IMR-90 (cell line): ENCODE data around the gene BSPRY. TPM values are rescaled to one million over a fixed set of nuclear protein-coding genes. Genes with fewer than 3 reads are reported as not detected.

Experiments
- ATAC-seq: fragments of 200-7000 bp; cut with Tn5 transposase; 2 replicates; pipeline ENCODE4 v1.9.1; 2020; ENCODE audit warnings: low read depth, mild to moderate bottlenecking, moderate library complexity
- BruUV-seq: library from RNA; stranded (reverse); fragments of 400-500 nt; replicated peaks from 2 replicates; lab custom pipeline; 2021; lab: Mats Ljungman, UMichigan
- CTCF ChIA-PET: fragments of 300-600 bp; formaldehyde crosslinking; extraction: SDS; loops from one replicate; lab custom pipeline; 2021; ENCODE audit warnings: antibody characterized with exemption; lab: Yijun Ruan, JAX
- POLR2A ChIA-PET: fragments of 300-600 bp; sonication (Branson Sonifier 250); formaldehyde crosslinking; loops from one replicate; lab custom pipeline; 2022; ENCODE audit warnings: antibody characterized with exemption; ENCODE audit not compliant: unreplicated experiment; lab: Charles Lee
- DNase-seq: peaks from one replicate; pipeline ENCODE4 v3.0.0; 2013
- H2AFZ ChIP-seq: replicated peaks from 2 replicates; pipeline ENCODE3; 2013; ENCODE audit warnings: low read length, mild to moderate bottlenecking; ENCODE audit not compliant: poor library complexity
- H2AK5ac ChIP-seq: 2 replicates; pipeline ENCODE4 v1.6.1; 2013; ENCODE audit warnings: low read depth, low read length, inconsistent platforms
- H2AK9ac ChIP-seq: replicated peaks from 2 replicates; pipeline ENCODE3; 2013; ENCODE audit warnings: mild to moderate bottlenecking, low read depth, low read length, moderate library complexity; ENCODE audit not compliant: poor library complexity
- H2BK120ac ChIP-seq: 2 replicates; pipeline ENCODE4 v1.6.1; 2013; ENCODE audit warnings: low read depth, low read length, inconsistent platforms
- H2BK15ac ChIP-seq: 3 replicates; pipeline ENCODE4 v1.6.1; 2013; ENCODE audit warnings: low read depth, low read length, inconsistent platforms
- H2BK20ac ChIP-seq: 2 replicates; pipeline ENCODE4 v1.6.1; 2013; ENCODE audit warnings: low read depth, mild to moderate bottlenecking, inconsistent platforms, low read length, moderate library complexity
- H2BK5ac ChIP-seq: 2 replicates; pipeline ENCODE4 v1.6.1; 2013; ENCODE audit warnings: mild to moderate bottlenecking, low read depth, low read length, inconsistent platforms; ENCODE audit not compliant: poor library complexity, severe bottlenecking
- H3K14ac ChIP-seq: replicated peaks from 2 replicates; pipeline ENCODE4 v1.6.1; 2013; ENCODE audit warnings: low read depth, low read length, inconsistent platforms
- H3K18ac ChIP-seq: 2 replicates; pipeline ENCODE4 v1.6.1; 2013; ENCODE audit warnings: low read depth, low read length, control low read depth
- H3K23ac ChIP-seq: 2 replicates; pipeline ENCODE4 v1.6.1; 2013; ENCODE audit warnings: low read depth, low read length, inconsistent platforms
- H3K27ac ChIP-seq: 2 replicates; pipeline ENCODE4 v1.5.1; 2013; ENCODE audit warnings: mild to moderate bottlenecking, control low read depth, low read length; ENCODE audit not compliant: insufficient read depth
- H3K27me3 ChIP-seq: 2 replicates; pipeline ENCODE4 v1.6.1; 2013; ENCODE audit warnings: low read length; ENCODE audit not compliant: control insufficient read depth, insufficient read depth
- H3K36me3 ChIP-seq: 2 replicates; pipeline ENCODE4 v1.6.1; 2013; ENCODE audit warnings: low read length, mixed read lengths; ENCODE audit not compliant: control insufficient read depth, insufficient read depth
- H3K4ac ChIP-seq: 2 replicates; pipeline ENCODE4 v1.6.1; 2013; ENCODE audit warnings: low read depth, low read length, inconsistent platforms
- H3K4me1 ChIP-seq: 2 replicates; pipeline ENCODE4 v1.6.1; 2013; ENCODE audit warnings: low read length, mixed read lengths; ENCODE audit not compliant: control insufficient read depth, insufficient read depth
- H3K4me2 ChIP-seq: 2 replicates; pipeline ENCODE4 v1.6.1; 2013; ENCODE audit warnings: low read depth, mild to moderate bottlenecking, control low read depth, low read length, moderate library complexity
- H3K4me3 ChIP-seq: 2 replicates; pipeline ENCODE4 v1.5.1; 2013; ENCODE audit warnings: low read depth, mild to moderate bottlenecking, control low read depth, low read length, moderate library complexity; ENCODE audit not compliant: insufficient read depth
- H3K56ac ChIP-seq: 2 replicates; pipeline ENCODE4 v1.6.1; 2013; ENCODE audit warnings: low read length, inconsistent platforms; ENCODE audit not compliant: insufficient read depth; ENCODE audit errors: extremely low read depth
- H3K79me1 ChIP-seq, 2 experiments: 2 replicates each; pipeline ENCODE4 v1.6.1; 2013; ENCODE audit warnings: low read length in 2 of 2, inconsistent platforms in 1 of 2, low read depth in 1 of 2
- H3K9ac ChIP-seq: 2 replicates; pipeline ENCODE4 v1.6.1; 2013; ENCODE audit warnings: low read depth, low read length, control low read depth
- H3K9me1 ChIP-seq: 2 replicates; pipeline ENCODE4 v1.6.1; 2013; ENCODE audit warnings: low read length, inconsistent platforms; ENCODE audit not compliant: insufficient read depth
- H3K9me3 ChIP-seq: 2 replicates; pipeline ENCODE4 v1.6.1; 2013; ENCODE audit warnings: low read length; ENCODE audit not compliant: control insufficient read depth, insufficient read depth
- H4K20me1 ChIP-seq: 2 replicates; pipeline ENCODE4 v1.6.1; 2013; ENCODE audit warnings: low read length, inconsistent platforms; ENCODE audit not compliant: insufficient read depth
- H4K5ac ChIP-seq: 2 replicates; pipeline ENCODE4 v1.6.1; 2013; ENCODE audit warnings: mild to moderate bottlenecking, low read depth, low read length, control low read depth
- H4K8ac ChIP-seq, 2 experiments: 2 replicates each; pipeline ENCODE4 v1.6.1; 2013; ENCODE audit warnings: low read depth in 2 of 2, low read length in 2 of 2, control low read depth in 1 of 2, inconsistent platforms in 1 of 2
- H4K91ac ChIP-seq: 2 replicates; pipeline ENCODE4 v1.6.1; 2013; ENCODE audit warnings: low read depth, low read length, inconsistent platforms; ENCODE audit not compliant: insufficient read depth
- BHLHE40 ChIP-seq: fragments of 150-350 bp; IDR thresholded peaks from 2 replicates; pipeline ENCODE4 v1.6.1; 2016; ENCODE audit warnings: mild to moderate bottlenecking, low read depth, low read length
- ELK1 ChIP-seq: fragments of 150-350 bp; IDR thresholded peaks from 2 replicates; pipeline ENCODE4 v1.6.1; 2016; ENCODE audit warnings: low read depth, mild to moderate bottlenecking, low read length, moderate library complexity, borderline replicate concordance
- MAFK ChIP-seq: IDR thresholded peaks from 2 replicates; pipeline ENCODE4 v1.6.1; 2012; ENCODE audit warnings: low read depth, low read length, improper control_type of control experiment
- MAZ ChIP-seq: IDR thresholded peaks from 2 replicates; pipeline ENCODE4 v1.6.1; 2012; ENCODE audit warnings: low read depth, mild to moderate bottlenecking, low read length, improper control_type of control experiment, moderate library complexity, borderline replicate concordance
- MXI1 ChIP-seq: IDR thresholded peaks from 2 replicates; pipeline ENCODE4 v1.6.1; 2012; ENCODE audit warnings: low read depth, mild to moderate bottlenecking, low read length, moderate library complexity, borderline replicate concordance
- NFE2L2 ChIP-seq: fragments of 150-350 bp; IDR thresholded peaks from 2 replicates; pipeline ENCODE4 v1.6.1; 2016; ENCODE audit warnings: low read depth, mild to moderate bottlenecking, low read length
- POLR2A ChIP-seq: IDR thresholded peaks from 2 replicates; pipeline ENCODE4 v1.6.1; 2012; ENCODE audit warnings: mild to moderate bottlenecking, low read depth, low read length
- RCOR1 ChIP-seq: IDR thresholded peaks from 2 replicates; pipeline ENCODE4 v1.6.1; 2012; ENCODE audit warnings: mild to moderate bottlenecking, low read length, improper control_type of control experiment; ENCODE audit not compliant: insufficient replicate concordance
- RFX5 ChIP-seq: IDR thresholded peaks from 2 replicates; pipeline ENCODE4 v1.8.0; 2012; ENCODE audit warnings: low read depth, mild to moderate bottlenecking, low read length, moderate library complexity
- WGBS, 2 experiments: methylation state at CpG; one replicate each; pipeline versions ENCODE4 v1.1.5 to v1.1.7; 2013; ENCODE audit warnings: missing lambda C conversion rate in 2 of 2; ENCODE audit not compliant: insufficient read length in 1 of 2; ENCODE audit errors: extremely low coverage in 2 of 2; 5-methylcytosine and 5-hydroxymethylcytosine counted together
- dilution Hi-C: fragments of 300-500 bp; cut with HindIII; formaldehyde crosslinking; loops from one replicate; pipeline ENCODE4 v1.14.3; 2018; ENCODE audit warnings: low sequenced_read_pairs; ENCODE audit not compliant: unreplicated experiment
- in situ Hi-C: fragments of 300-500 bp; cut with MboI; formaldehyde crosslinking; loops from 3 replicates; pipeline ENCODE4 v1.14.3; 2019; ENCODE audit warnings: low sequenced_read_pairs, inconsistent platforms, mixed read lengths
- intact Hi-C: fragments of 100-400 bp; cut with micrococcal nuclease; formaldehyde crosslinking; loops from 2 replicates; pipeline ENCODE4 v1.10.0; 2022
- polyA plus RNA-seq, 3 experiments: library from polyadenylated mRNA; depleted of rRNA; stranded (reverse); fragments of >200 nt; gene quantifications; 2 replicates each; pipeline ENCODE4 v1.2.3, GENCODE V29; 2012; ENCODE audit warnings: low replicate concordance in 1 of 3
- total RNA-seq: library from RNA; depleted of rRNA; stranded (reverse); fragments of >200 nt; gene quantifications from 2 replicates; pipeline ENCODE4 v1.2.3, GENCODE V29; 2012

Gene BSPRY
- total and polyA plus RNA-seq, 2 of the 4 experiments (the other 2 are of a cell fraction): not detected

GRCh38 chr9:113337714-113338113 lies 11.6 kb upstream of the BSPRY start:
- H3K79me1 ChIP-seq: peaks cover 0 to 4% of the 10 kb centered on the region in 2 experiments; a peak in 1 of 4 replicates
- intact Hi-C loops (no loop called here), dilution Hi-C loops (no loop called here), in situ Hi-C loops (no loop called here)
- H3K14ac ChIP-seq: no peak overlapping the region
- no peaks in the 10 kb centered on the region for H3K4me1 ChIP-seq
- no peak overlapping the region for H2BK15ac ChIP-seq
- H2AFZ ChIP-seq: no peak overlapping the region
- no peak overlapping the region for H3K27ac ChIP-seq
- H4K20me1 ChIP-seq: no peaks in the 10 kb centered on the region
- H4K91ac ChIP-seq: no peak overlapping the region
- H3K18ac ChIP-seq: no peak overlapping the region
- no peaks in the 10 kb centered on the region for H3K36me3 ChIP-seq
- no peak overlapping the region for H3K9ac ChIP-seq
- WGBS, 2 experiments: no CpG with 5 or more reads among the region's 2 CpGs
- no peak overlapping the region for H2BK5ac ChIP-seq
- no peak overlapping the region for H2AK5ac ChIP-seq
- no peak overlapping the region for H3K4me3 ChIP-seq
- H3K9me1 ChIP-seq: peaks cover 10% of the 10 kb centered on the region
- H3K23ac ChIP-seq: no peak overlapping the region
- DNase-seq (no peak), ATAC-seq (no peak)
- no peak overlapping the region for H2BK120ac ChIP-seq
- BruUV-seq: no TSS peak
- H3K27me3 ChIP-seq: no peaks in the 10 kb centered on the region
- H3K9me3 ChIP-seq: no peaks in the 10 kb centered on the region
- ChIA-PET POLR2A (no interaction called here), CTCF (no interaction called here)
- H3K56ac ChIP-seq: no peak overlapping the region
- TF ChIP-seq MXI1: no peak
- TF ChIP-seq POLR2A: no peak
- no peak for TF ChIP-seq RCOR1
- TF ChIP-seq NFE2L2: no peak
- no peak for TF ChIP-seq MAZ
- TF ChIP-seq MAFK: no peak
- TF ChIP-seq ELK1: no peak
- no peak for TF ChIP-seq BHLHE40
- TF ChIP-seq RFX5: no peak
- H4K5ac ChIP-seq: no peak overlapping the region
- H3K4me2 ChIP-seq: no peak overlapping the region
- H4K8ac ChIP-seq: no peak overlapping the region
- H2AK9ac ChIP-seq: no peak overlapping the region
- no peak overlapping the region for H3K4ac ChIP-seq
- H2BK20ac ChIP-seq: no peak overlapping the region
